H4 (cell line): ENCODE data around the gene MIPEP. TPM values are rescaled to one million over a fixed set of nuclear protein-coding genes. Genes with fewer than 3 reads are reported as not detected.
A peak's percentile ranks its signal among the peaks of the same experiment; 100 is the strongest.
"Not testable (repeated sequence)": the region's sequence is repeated elsewhere in the genome, so short reads cannot be mapped to it uniquely, and the experiment has no call there.

Experiments used
- DNase-seq: peaks from one replicate; pipeline ENCODE4 v3.0.0-alpha.2; 2015; ENCODE audit warnings: low spot score
- total RNA-seq: library from RNA; depleted of rRNA; stranded (reverse); fragments of >200 nt; shearing (Covaris generic); gene quantifications from 2 replicates; pipeline ENCODE4 v1.2.3, GENCODE V29; 2014

MIPEP gene
- total RNA-seq, 1 experiment from 2014 or later, result 11.2 TPM

- DNase-seq, result no peak
These were observed 112.3 kb downstream of the MIPEP start for GRCh38 chr13:23776698-23777574.

GRCh38 chr13:23772717-23773116 lies 116.5 kb downstream of the MIPEP start:
- no peak for DNase-seq

GRCh38 chr13:23771956-23772355 lies 117.2 kb downstream of the MIPEP start:
- DNase-seq, result no peak

- DNase-seq, result no peak
These were observed 117.6 kb downstream of the MIPEP start for GRCh38 chr13:23771552-23771951.

- DNase-seq, result no peak
These were observed 118.2 kb downstream of the MIPEP start for GRCh38 chr13:23770973-23771372.

- DNase-seq, result no peak
These were observed 118.8 kb downstream of the MIPEP start for GRCh38 chr13:23770428-23770827.

- no peak for DNase-seq
These were observed 119.8 kb downstream of the MIPEP start for GRCh38 chr13:23769401-23769800.

- DNase-seq, result no peak
These were observed 121.4 kb downstream of the MIPEP start for GRCh38 chr13:23767838-23768237.

GRCh38 chr13:23766939-23767338 lies 122.3 kb downstream of the MIPEP start:
- no peak for DNase-seq

GRCh38 chr13:23766283-23766682 lies 122.9 kb downstream of the MIPEP start:
- DNase-seq, result no peak

- no peak for DNase-seq
These were observed 123.7 kb downstream of the MIPEP start for GRCh38 chr13:23765531-23765930.

- DNase-seq, result no peak
These were observed 125.9 kb downstream of the MIPEP start for GRCh38 chr13:23763318-23763717.

GRCh38 chr13:23761760-23762159 lies 127.4 kb downstream of the MIPEP start:
- not testable (repeated sequence) for DNase-seq

GRCh38 chr13:23760000-23760399 lies 129.2 kb downstream of the MIPEP start:
- DNase-seq, result no peak

- no peak for DNase-seq
These were observed 130.2 kb downstream of the MIPEP start for GRCh38 chr13:23758798-23759527.

GRCh38 chr13:23754997-23755396 lies 134.2 kb downstream of the MIPEP start:
- no peak for DNase-seq

GRCh38 chr13:23754506-23754905 lies 134.7 kb downstream of the MIPEP start:
- no peak for DNase-seq

- DNase-seq, result peak; percentile 4
These were observed 135.7 kb downstream of the MIPEP start for GRCh38 chr13:23753458-23753857.

GRCh38 chr13:23752111-23753001 lies 136.8 kb downstream of the MIPEP start:
- DNase-seq, result no peak

GRCh38 chr13:23751195-23751594 lies 138.0 kb downstream of the MIPEP start:
- DNase-seq, result peak; percentile 14

GRCh38 chr13:23750383-23751121 lies 138.6 kb downstream of the MIPEP start:
- DNase-seq, result no peak
